ENCODE results near the gene CREB3L2. TPM values are rescaled to one million over a fixed set of nuclear protein-coding genes. Genes with fewer than 3 reads are reported as not detected.

Gene CREB3L2
- total RNA-seq, 1 experiment from 2014 or later, result 49.8 TPM

DNA sequence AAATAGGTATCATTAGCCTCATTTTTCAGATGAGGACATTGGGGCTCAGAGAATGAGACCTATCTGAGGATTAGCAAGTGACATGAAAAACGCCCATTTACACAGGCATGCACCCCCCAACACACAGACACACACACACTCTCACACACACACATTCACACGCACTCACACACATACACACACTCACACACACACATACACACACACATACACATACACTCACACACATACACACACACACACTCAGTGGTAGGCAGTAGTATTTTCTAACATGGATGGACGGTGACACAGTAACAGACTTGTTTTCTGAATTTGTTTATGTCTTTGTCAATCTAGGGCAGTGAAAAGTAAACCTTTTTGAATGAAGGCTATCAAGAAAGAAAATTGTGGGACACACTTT is 176.4 kb downstream of the CREB3L2 start:
- TF ChIP-seq, protein P1, sequence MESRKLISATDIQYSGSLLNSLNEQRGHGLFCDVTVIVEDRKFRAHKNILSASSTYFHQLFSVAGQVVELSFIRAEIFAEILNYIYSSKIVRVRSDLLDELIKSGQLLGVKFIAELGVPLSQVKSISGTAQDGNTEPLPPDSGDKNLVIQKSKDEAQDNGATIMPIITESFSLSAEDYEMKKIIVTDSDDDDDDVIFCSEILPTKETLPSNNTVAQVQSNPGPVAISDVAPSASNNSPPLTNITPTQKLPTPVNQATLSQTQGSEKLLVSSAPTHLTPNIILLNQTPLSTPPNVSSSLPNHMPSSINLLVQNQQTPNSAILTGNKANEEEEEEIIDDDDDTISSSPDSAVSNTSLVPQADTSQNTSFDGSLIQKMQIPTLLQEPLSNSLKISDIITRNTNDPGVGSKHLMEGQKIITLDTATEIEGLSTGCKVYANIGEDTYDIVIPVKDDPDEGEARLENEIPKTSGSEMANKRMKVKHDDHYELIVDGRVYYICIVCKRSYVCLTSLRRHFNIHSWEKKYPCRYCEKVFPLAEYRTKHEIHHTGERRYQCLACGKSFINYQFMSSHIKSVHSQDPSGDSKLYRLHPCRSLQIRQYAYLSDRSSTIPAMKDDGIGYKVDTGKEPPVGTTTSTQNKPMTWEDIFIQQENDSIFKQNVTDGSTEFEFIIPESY (IDR thresholded peaks at IDR 0.05; ENCODE audit: extremely low read depth, insufficient replicate concordance, low read length), result no peak
- TF ChIP-seq POLR2AphosphoS5 (IDR thresholded peaks at IDR 0.05; ENCODE audit: low read depth, low read length) (no peak), JUND (IDR thresholded peaks at IDR 0.05) (no peak), RAD21 (IDR thresholded peaks at IDR 0.05; ENCODE audit: low read depth) (no peak), EZH2phosphoT487 (IDR thresholded peaks at IDR 0.05; ENCODE audit: borderline replicate concordance) (no peak), YY1 (IDR thresholded peaks at IDR 0.05; ENCODE audit: extremely low read depth, insufficient replicate concordance, low read depth, low read length) (no peak), TCF7L2 (IDR thresholded peaks at IDR 0.05; ENCODE audit: borderline replicate concordance, extremely low read depth, insufficient read depth, insufficient read length) (no peak), EZH2 (IDR thresholded peaks at IDR 0.05) (no peak), ZFX (IDR thresholded peaks at IDR 0.05) (no peak), ZNF274 (IDR thresholded peaks at IDR 0.05; ENCODE audit: low read depth, low read length) (no peak), SRF (IDR thresholded peaks at IDR 0.05; ENCODE audit: low read depth) (no peak), FOSL1 (IDR thresholded peaks at IDR 0.05; ENCODE audit: low read depth) (no peak), CEBPB (IDR thresholded peaks at IDR 0.05; ENCODE audit: low read depth) (no peak), EGR1 (IDR thresholded peaks at IDR 0.05; ENCODE audit: low read depth) (no peak), CBX3 (IDR thresholded peaks at IDR 0.05; ENCODE audit: low read depth) (no peak), POLR2A (IDR thresholded peaks at IDR 0.05; ENCODE audit: borderline replicate concordance, extremely low read depth, insufficient read depth, insufficient read length) (no peak)
- TF ChIP-seq, protein P2, sequence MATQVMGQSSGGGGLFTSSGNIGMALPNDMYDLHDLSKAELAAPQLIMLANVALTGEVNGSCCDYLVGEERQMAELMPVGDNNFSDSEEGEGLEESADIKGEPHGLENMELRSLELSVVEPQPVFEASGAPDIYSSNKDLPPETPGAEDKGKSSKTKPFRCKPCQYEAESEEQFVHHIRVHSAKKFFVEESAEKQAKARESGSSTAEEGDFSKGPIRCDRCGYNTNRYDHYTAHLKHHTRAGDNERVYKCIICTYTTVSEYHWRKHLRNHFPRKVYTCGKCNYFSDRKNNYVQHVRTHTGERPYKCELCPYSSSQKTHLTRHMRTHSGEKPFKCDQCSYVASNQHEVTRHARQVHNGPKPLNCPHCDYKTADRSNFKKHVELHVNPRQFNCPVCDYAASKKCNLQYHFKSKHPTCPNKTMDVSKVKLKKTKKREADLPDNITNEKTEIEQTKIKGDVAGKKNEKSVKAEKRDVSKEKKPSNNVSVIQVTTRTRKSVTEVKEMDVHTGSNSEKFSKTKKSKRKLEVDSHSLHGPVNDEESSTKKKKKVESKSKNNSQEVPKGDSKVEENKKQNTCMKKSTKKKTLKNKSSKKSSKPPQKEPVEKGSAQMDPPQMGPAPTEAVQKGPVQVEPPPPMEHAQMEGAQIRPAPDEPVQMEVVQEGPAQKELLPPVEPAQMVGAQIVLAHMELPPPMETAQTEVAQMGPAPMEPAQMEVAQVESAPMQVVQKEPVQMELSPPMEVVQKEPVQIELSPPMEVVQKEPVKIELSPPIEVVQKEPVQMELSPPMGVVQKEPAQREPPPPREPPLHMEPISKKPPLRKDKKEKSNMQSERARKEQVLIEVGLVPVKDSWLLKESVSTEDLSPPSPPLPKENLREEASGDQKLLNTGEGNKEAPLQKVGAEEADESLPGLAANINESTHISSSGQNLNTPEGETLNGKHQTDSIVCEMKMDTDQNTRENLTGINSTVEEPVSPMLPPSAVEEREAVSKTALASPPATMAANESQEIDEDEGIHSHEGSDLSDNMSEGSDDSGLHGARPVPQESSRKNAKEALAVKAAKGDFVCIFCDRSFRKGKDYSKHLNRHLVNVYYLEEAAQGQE (IDR thresholded peaks at IDR 0.05; ENCODE audit: low read depth), result no peak
- TF ChIP-seq, protein P3, sequence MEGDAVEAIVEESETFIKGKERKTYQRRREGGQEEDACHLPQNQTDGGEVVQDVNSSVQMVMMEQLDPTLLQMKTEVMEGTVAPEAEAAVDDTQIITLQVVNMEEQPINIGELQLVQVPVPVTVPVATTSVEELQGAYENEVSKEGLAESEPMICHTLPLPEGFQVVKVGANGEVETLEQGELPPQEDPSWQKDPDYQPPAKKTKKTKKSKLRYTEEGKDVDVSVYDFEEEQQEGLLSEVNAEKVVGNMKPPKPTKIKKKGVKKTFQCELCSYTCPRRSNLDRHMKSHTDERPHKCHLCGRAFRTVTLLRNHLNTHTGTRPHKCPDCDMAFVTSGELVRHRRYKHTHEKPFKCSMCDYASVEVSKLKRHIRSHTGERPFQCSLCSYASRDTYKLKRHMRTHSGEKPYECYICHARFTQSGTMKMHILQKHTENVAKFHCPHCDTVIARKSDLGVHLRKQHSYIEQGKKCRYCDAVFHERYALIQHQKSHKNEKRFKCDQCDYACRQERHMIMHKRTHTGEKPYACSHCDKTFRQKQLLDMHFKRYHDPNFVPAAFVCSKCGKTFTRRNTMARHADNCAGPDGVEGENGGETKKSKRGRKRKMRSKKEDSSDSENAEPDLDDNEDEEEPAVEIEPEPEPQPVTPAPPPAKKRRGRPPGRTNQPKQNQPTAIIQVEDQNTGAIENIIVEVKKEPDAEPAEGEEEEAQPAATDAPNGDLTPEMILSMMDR (IDR thresholded peaks at IDR 0.05 in 2 of 3, conservative IDR thresholded peaks at IDR 0.05 in 1 of 3; ENCODE audit: borderline replicate concordance in 1 of 3, insufficient read depth in 1 of 3, low read depth in 2 of 3, low read length in 2 of 3), result no peak
- TF ChIP-seq, protein P4, sequence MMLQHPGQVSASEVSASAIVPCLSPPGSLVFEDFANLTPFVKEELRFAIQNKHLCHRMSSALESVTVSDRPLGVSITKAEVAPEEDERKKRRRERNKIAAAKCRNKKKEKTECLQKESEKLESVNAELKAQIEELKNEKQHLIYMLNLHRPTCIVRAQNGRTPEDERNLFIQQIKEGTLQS (IDR thresholded peaks at IDR 0.05), result no peak
- Histone ChIP-seq H4K20me1 (ENCODE audit: insufficient read depth) (no peaks in the 10 kb centered on the region), H3K79me2 (ENCODE audit: insufficient read depth, low read length) (no peaks in the 10 kb centered on the region), H3K4me1 (ENCODE audit: control insufficient read depth in 1 of 2, insufficient read depth in 2 of 2, low read length in 2 of 2) (no peaks in the 10 kb centered on the region), H3K27me3 (ENCODE audit: insufficient read depth, low read length) (peaks cover 11% of the 10 kb centered on the region), H3K9me2 (ENCODE audit: insufficient read depth) (no peaks in the 10 kb centered on the region), H3K36me3 (ENCODE audit: control insufficient read depth in 1 of 2, insufficient read depth in 2 of 2, low read length in 2 of 2) (no peaks in the 10 kb centered on the region), H3K27ac (ENCODE audit: low read depth, low read length) (no peak overlapping the region), H3K9ac (ENCODE audit: low read length) (no peak overlapping the region), H2AFZ (ENCODE audit: low read depth, low read length, poor library complexity, severe bottlenecking) (no peak overlapping the region), H3K4me2 (ENCODE audit: low read length) (no peak overlapping the region), H3K9me3 (ENCODE audit: control insufficient read depth in 1 of 2, insufficient read depth in 1 of 2, low read depth in 1 of 2, low read length in 2 of 2) (no peaks in the 10 kb centered on the region), H3K4me3 (replicated peaks in 1 of 2; ENCODE audit: low read depth in 1 of 2, low read length in 2 of 2) (no peak overlapping the region)
- intact Hi-C loops (cut with micrococcal nuclease), result no loop called here
- CTCF ChIA-PET, result no interaction called here
- DNase-seq (ENCODE audit: low read depth, low spot score) (no peak), ATAC-seq (no peak)
- BruUV-seq (replicated peaks), result no TSS peak
- POLR2A ChIA-PET, result no interaction called here
- RAD21 ChIA-PET (ENCODE audit: low non-redundant PET in 1 of 2, low total read pairs in 2 of 2, uncharacterized antibody in 2 of 2, unreplicated experiment in 2 of 2), result no interaction called here

Data from HCT116 (cell line).